GM10266 (cell line): ENCODE data around the gene TMEM52.
"Not testable (repeated sequence)": the region's sequence is repeated elsewhere in the genome, so short reads cannot be mapped to it uniquely, and the experiment has no call there.

Experiments used
- DNase-seq: peaks from one replicate; pipeline ENCODE4 v3.0.0; 2012; ENCODE audit errors: extremely low spot score
- TF ChIP-seq, protein P1 (sequence below): IDR thresholded peaks from 2 replicates; pipeline ENCODE4 v1.5.1; 2012; ENCODE audit warnings: mild to moderate bottlenecking, low read depth; ENCODE audit not compliant: control insufficient read depth, insufficient read depth; ENCODE audit errors: missing control alignments

TMEM52 gene

GRCh38 chr1:1941211-1941841 is 22.2 kb upstream of the TMEM52 start:
- TF ChIP-seq, protein P1, sequence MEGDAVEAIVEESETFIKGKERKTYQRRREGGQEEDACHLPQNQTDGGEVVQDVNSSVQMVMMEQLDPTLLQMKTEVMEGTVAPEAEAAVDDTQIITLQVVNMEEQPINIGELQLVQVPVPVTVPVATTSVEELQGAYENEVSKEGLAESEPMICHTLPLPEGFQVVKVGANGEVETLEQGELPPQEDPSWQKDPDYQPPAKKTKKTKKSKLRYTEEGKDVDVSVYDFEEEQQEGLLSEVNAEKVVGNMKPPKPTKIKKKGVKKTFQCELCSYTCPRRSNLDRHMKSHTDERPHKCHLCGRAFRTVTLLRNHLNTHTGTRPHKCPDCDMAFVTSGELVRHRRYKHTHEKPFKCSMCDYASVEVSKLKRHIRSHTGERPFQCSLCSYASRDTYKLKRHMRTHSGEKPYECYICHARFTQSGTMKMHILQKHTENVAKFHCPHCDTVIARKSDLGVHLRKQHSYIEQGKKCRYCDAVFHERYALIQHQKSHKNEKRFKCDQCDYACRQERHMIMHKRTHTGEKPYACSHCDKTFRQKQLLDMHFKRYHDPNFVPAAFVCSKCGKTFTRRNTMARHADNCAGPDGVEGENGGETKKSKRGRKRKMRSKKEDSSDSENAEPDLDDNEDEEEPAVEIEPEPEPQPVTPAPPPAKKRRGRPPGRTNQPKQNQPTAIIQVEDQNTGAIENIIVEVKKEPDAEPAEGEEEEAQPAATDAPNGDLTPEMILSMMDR = no peak
- no peak for DNase-seq

- DNase-seq = no peak
- TF ChIP-seq, protein P1 = no peak
Observed at GRCh38 chr1:1940123-1940425, 21.0 kb upstream of the TMEM52 start.

GRCh38 chr1:1939296-1940122 is 20.4 kb upstream of the TMEM52 start:
- TF ChIP-seq, protein P1 = no peak
- no peak for DNase-seq

DNA sequence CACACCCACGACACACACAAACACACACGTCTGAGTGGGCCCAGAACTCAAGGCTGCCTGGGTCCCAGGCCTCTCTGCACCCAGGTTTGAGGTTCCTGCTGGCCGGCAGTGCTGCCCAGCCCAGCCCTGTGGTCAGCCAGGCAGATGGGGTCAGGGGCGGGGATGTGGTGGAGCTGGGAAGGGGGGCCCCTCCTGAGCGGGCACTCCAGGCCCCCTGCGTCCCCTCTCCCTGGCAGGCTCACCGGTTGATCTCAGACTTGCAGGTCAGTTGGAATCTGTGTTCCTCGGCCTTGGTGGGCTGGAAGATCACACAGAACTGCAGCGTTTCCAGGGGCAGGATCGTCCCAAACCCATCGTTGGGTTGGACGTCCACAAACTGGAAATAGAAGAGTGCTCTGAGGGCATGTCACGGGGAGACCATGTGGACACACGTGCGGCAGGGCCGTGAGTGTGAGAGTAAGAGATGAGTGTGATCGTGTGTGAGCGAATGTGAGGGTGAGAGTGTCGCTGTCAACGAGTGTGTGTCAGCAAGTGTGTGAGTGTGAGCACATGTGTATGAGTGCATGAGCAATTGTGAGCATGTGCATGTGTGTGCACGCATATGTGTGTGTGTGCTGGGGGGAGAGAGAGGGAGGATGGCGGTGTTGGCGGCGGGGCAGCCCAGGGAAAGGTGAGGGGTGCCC is 19.7 kb upstream of the TMEM52 start:
- no peak for DNase-seq
- TF ChIP-seq, protein P1 = no peak

DNA sequence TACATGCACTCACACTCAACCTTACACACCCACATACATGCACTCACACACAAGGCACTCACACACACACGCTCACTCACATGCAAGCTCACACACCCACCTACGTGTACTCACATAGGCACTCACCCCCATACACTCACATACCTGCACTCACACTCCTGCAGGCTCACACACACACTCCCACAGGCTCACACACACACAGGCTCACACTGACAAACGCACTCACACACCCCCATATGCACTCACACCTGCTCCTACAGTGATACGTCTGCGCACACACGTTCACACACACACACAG is 19.1 kb upstream of the TMEM52 start:
- DNase-seq = no peak

GRCh38 chr1:1937549-1938275 is 18.6 kb upstream of the TMEM52 start:
- DNase-seq = no peak
- TF ChIP-seq, protein P1 = no peak

More for the DNA sequence above, 19.1 kb upstream of the TMEM52 start:
- TF ChIP-seq, protein P1 = no peak

- TF ChIP-seq, protein P1 = no peak
- no peak for DNase-seq
Observed at GRCh38 chr1:1937061-1937460, 18.0 kb upstream of the TMEM52 start.

- not testable (repeated sequence) for DNase-seq
Observed at GRCh38 chr1:1934848-1935247, 15.8 kb upstream of the TMEM52 start.
